DOHH2 (cell line): ENCODE data around the gene ZPR1.

ENCODE experiments used
- EZH2phosphoT487 ChIP-seq: fragments of 200-600 bp; sonication (generic); IDR thresholded peaks from 2 replicates; pipeline ENCODE4 v1.6.1; 2017; ENCODE audit warnings: borderline replicate concordance, mild to moderate bottlenecking, antibody characterized with exemption, low read length, moderate library complexity, mixed read lengths
- TF ChIP-seq, protein P1 (sequence below): fragments of 200-600 bp; sonication (generic); IDR thresholded peaks from one replicate; pipeline ENCODE4 v1.5.1; 2014; ENCODE audit warnings: antibody characterized with exemption, mild to moderate bottlenecking, low read depth, low read length; ENCODE audit not compliant: poor library complexity, severe bottlenecking

DNA sequence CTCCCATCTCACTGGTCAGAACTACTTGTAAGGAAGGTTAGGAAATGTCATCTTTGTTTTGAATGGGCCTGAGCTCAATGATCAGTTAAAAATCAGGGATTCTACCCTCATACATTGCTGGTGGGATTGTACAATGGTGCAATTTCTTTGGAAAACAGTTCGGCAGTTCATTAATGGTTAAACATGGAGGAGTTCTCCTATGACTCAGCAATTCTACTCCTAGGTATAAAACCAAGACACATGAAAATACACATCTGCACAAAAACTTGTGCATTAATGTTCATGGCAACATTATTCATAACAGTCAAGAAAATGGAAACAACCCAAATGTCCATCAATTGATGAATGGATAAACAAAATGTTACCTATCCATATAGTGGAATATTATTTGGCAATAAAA is 8.7 kb upstream of the ZPR1 start:
- TF ChIP-seq, protein P1, sequence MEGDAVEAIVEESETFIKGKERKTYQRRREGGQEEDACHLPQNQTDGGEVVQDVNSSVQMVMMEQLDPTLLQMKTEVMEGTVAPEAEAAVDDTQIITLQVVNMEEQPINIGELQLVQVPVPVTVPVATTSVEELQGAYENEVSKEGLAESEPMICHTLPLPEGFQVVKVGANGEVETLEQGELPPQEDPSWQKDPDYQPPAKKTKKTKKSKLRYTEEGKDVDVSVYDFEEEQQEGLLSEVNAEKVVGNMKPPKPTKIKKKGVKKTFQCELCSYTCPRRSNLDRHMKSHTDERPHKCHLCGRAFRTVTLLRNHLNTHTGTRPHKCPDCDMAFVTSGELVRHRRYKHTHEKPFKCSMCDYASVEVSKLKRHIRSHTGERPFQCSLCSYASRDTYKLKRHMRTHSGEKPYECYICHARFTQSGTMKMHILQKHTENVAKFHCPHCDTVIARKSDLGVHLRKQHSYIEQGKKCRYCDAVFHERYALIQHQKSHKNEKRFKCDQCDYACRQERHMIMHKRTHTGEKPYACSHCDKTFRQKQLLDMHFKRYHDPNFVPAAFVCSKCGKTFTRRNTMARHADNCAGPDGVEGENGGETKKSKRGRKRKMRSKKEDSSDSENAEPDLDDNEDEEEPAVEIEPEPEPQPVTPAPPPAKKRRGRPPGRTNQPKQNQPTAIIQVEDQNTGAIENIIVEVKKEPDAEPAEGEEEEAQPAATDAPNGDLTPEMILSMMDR, result no peak
- TF ChIP-seq EZH2phosphoT487, result no peak
